GM18502 (cell line): Measurements from ENCODE around the gene ADAMTS2.

ENCODE experiments used
- ATAC-seq: cut with Tn5 transposase; IDR thresholded peaks from one replicate; pipeline ENCODE4 v1.9.1; 2021; ENCODE audit warnings: mild to moderate bottlenecking; ENCODE audit not compliant: unreplicated experiment, poor library complexity

ADAMTS2 gene

GRCh38 chr5:179314606-179315355 lies 30.5 kb downstream of the ADAMTS2 start:
- no peak for ATAC-seq

- no peak for ATAC-seq
Observed at GRCh38 chr5:179313849-179314521, 31.3 kb downstream of the ADAMTS2 start.

GRCh38 chr5:179312557-179313235 lies 32.6 kb downstream of the ADAMTS2 start:
- no peak for ATAC-seq

- no peak for ATAC-seq
Observed at GRCh38 chr5:179311581-179311980, 33.7 kb downstream of the ADAMTS2 start.

GRCh38 chr5:179311091-179311470 lies 34.2 kb downstream of the ADAMTS2 start:
- no peak for ATAC-seq

- no peak for ATAC-seq
Observed at GRCh38 chr5:179310439-179311090, 34.7 kb downstream of the ADAMTS2 start.

- ATAC-seq, result no peak
Observed at GRCh38 chr5:179309751-179310320, 35.4 kb downstream of the ADAMTS2 start.

GRCh38 chr5:179309383-179309670 lies 35.9 kb downstream of the ADAMTS2 start:
- no peak for ATAC-seq

GRCh38 chr5:179308563-179309382 lies 36.5 kb downstream of the ADAMTS2 start:
- no peak for ATAC-seq

- ATAC-seq, result no peak
Observed at GRCh38 chr5:179307931-179308471, 37.3 kb downstream of the ADAMTS2 start.

- no peak for ATAC-seq
Observed at GRCh38 chr5:179307013-179307800, 38.1 kb downstream of the ADAMTS2 start.

- ATAC-seq, result no peak
Observed at GRCh38 chr5:179306191-179307012, 38.9 kb downstream of the ADAMTS2 start.

GRCh38 chr5:179304871-179305270 lies 40.4 kb downstream of the ADAMTS2 start:
- no peak for ATAC-seq

GRCh38 chr5:179304466-179304865 lies 40.8 kb downstream of the ADAMTS2 start:
- ATAC-seq, result no peak

GRCh38 chr5:179303451-179304200 lies 41.6 kb downstream of the ADAMTS2 start:
- no peak for ATAC-seq

GRCh38 chr5:179302499-179303185 lies 42.6 kb downstream of the ADAMTS2 start:
- ATAC-seq, result no peak

- ATAC-seq, result no peak
Observed at GRCh38 chr5:179301796-179302195, 43.5 kb downstream of the ADAMTS2 start.
